ENCODE data around the gene KIN.

KIN gene

GRCh38 chr10:7826971-7827370, 39.2 kb upstream of the KIN start:
- no peak overlapping the region for H3K4me3 ChIP-seq (ENCODE audit: control insufficient read depth, low read depth, low read length)
- peak; percentile 3 for TF ChIP-seq CTCF (conservative IDR thresholded peaks at IDR 0.05; ENCODE audit: control insufficient read depth, insufficient read depth, low read depth, low read length)
- peak; percentile 37 for DNase-seq (ENCODE audit: low read depth)

GRCh38 chr10:7824251-7824650, 36.5 kb upstream of the KIN start:
- DNase-seq (ENCODE audit: low read depth) = no peak
- H3K4me3 ChIP-seq (ENCODE audit: control insufficient read depth, low read depth, low read length) = no peak overlapping the region
- no peak for TF ChIP-seq CTCF (conservative IDR thresholded peaks at IDR 0.05; ENCODE audit: control insufficient read depth, insufficient read depth, low read depth, low read length)

- peak; percentile 49 for DNase-seq (ENCODE audit: low read depth)
- H3K4me3 ChIP-seq (ENCODE audit: control insufficient read depth, low read depth, low read length) = peak overlapping the region; percentile 92
- peak; percentile 42 for TF ChIP-seq CTCF (conservative IDR thresholded peaks at IDR 0.05; ENCODE audit: control insufficient read depth, insufficient read depth, low read depth, low read length)
Measured at GRCh38 chr10:7819121-7819460, 31.3 kb upstream of the KIN start.

GRCh38 chr10:7818295-7819120, 30.7 kb upstream of the KIN start, which contains the start of gene TAF3:
Gene TAF3, plus strand, starts transcription at chr10:7818505. Its CDS starts 205 bp downstream, at chr10:7818710.
- no peak for TF ChIP-seq CTCF (conservative IDR thresholded peaks at IDR 0.05; ENCODE audit: control insufficient read depth, insufficient read depth, low read depth, low read length)
- peak; percentile 80 for DNase-seq (ENCODE audit: low read depth)
- H3K4me3 ChIP-seq (ENCODE audit: control insufficient read depth, low read depth, low read length) = peak within 1 kb of the TSS; percentile 92

- no peak for TF ChIP-seq CTCF (conservative IDR thresholded peaks at IDR 0.05; ENCODE audit: control insufficient read depth, insufficient read depth, low read depth, low read length)
- no peak for DNase-seq (ENCODE audit: low read depth)
- H3K4me3 ChIP-seq (ENCODE audit: control insufficient read depth, low read depth, low read length) = peak overlapping the region; percentile 92
Measured at GRCh38 chr10:7817984-7818294, 30.1 kb upstream of the KIN start.

- TF ChIP-seq CTCF (conservative IDR thresholded peaks at IDR 0.05; ENCODE audit: control insufficient read depth, insufficient read depth, low read depth, low read length) = no peak
Measured at GRCh38 chr10:7817576-7817975, 29.8 kb upstream of the KIN start.

More at GRCh38 chr10:7817576-7817975, 29.8 kb upstream of the KIN start:
- DNase-seq (ENCODE audit: low read depth) = no peak
- peak overlapping the region; percentile 92 for H3K4me3 ChIP-seq (ENCODE audit: control insufficient read depth, low read depth, low read length)
